Tibial artery (tissue), 4 donors: Measurements from ENCODE around the gene ATP6V1D.

ENCODE experiments used
- DNase-seq, 2 donors: peaks; one replicate each; pipeline ENCODE4 v3.0.0-alpha.2; 2019
- H3K27ac ChIP-seq, 2 donors: fragments of 200-600 bp; sonication (generic) in 1 of 2; 1 replicate in 1 of 2; 2 replicates in 1 of 2; pipeline ENCODE4 v1.5.1; 2018 to 2019; ENCODE audit warnings: mild to moderate bottlenecking in 1 of 2
- H3K27me3 ChIP-seq, 2 donors: fragments of 200-600 bp; sonication (generic) in 1 of 2; one replicate each; pipeline versions ENCODE4 v1.5.1 to v1.6.0; 2016 to 2019
- H3K36me3 ChIP-seq, 3 donors: fragments of 200-600 bp; sonication (generic) in 2 of 3; one replicate each; pipeline ENCODE4 v1.5.1; 2016 to 2019; ENCODE audit warnings: mild to moderate bottlenecking in 2 of 3
- H3K4me1 ChIP-seq, 4 donors: fragments of 200-600 bp; sonication (generic) in 2 of 4; 1 replicate in 3 of 4; 2 replicates in 1 of 4; pipeline ENCODE4 v1.5.1; 2016 to 2019
- H3K4me3 ChIP-seq, 2 donors: fragments of 200-600 bp; sonication (generic) in 1 of 2; 1 replicate in 1 of 2; 2 replicates in 1 of 2; pipeline ENCODE4 v1.5.1; 2018 to 2019; ENCODE audit warnings: mild to moderate bottlenecking in 2 of 2
- H3K9me3 ChIP-seq, 3 donors: fragments of 200-600 bp; sonication (generic) in 1 of 3; one replicate each; pipeline ENCODE4 v1.5.1; 2016 to 2019
- intact Hi-C: fragments of 100-400 bp; cut with DNase I; formaldehyde crosslinking; loops from one replicate; pipeline ENCODE4 v1.15.0; 2023; ENCODE audit warnings: low total_unique reads
- TF ChIP-seq, protein P1 (sequence below), 2 experiments: fragments of 200-600 bp in 1 of 2; fragments of 450-650 bp in 1 of 2; IDR thresholded peaks; one replicate each; pipeline ENCODE4 v1.5.1; 2017 to 2019; ENCODE audit warnings: antibody characterized with exemption in 2 of 2, mild to moderate bottlenecking in 1 of 2, moderate library complexity in 1 of 2

The ATP6V1D gene

DNA sequence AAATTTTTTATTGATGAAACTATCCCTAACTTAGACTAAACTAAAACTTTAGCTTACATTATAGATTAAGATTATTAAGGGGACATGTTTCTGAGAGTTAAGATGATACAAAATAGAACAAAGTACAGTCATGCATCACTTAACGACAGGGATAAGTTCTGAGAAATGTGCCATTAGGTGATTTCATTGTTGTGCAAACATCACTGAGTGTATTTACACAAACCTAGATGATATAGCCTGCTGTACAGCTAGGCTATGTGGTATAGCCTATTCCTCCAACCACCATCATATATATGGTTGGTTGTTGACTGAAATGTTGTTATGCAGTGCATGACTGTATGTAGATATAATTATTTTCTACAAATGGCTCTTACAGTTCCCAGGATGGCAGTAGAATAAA lies 46.5 kb downstream of the ATP6V1D start:
- Histone ChIP-seq H3K9me3 (no peaks in the 10 kb centered on the region), H3K27ac (no peak overlapping the region), H3K4me1 (no peaks in the 10 kb centered on the region), H3K4me3 (no peak overlapping the region), H3K36me3 (peaks cover 14 to 30% (median 25%) of the 10 kb centered on the region in 3 donors), H3K27me3 (no peaks in the 10 kb centered on the region)
- intact Hi-C loops = no loop called here
- TF ChIP-seq, protein P1, sequence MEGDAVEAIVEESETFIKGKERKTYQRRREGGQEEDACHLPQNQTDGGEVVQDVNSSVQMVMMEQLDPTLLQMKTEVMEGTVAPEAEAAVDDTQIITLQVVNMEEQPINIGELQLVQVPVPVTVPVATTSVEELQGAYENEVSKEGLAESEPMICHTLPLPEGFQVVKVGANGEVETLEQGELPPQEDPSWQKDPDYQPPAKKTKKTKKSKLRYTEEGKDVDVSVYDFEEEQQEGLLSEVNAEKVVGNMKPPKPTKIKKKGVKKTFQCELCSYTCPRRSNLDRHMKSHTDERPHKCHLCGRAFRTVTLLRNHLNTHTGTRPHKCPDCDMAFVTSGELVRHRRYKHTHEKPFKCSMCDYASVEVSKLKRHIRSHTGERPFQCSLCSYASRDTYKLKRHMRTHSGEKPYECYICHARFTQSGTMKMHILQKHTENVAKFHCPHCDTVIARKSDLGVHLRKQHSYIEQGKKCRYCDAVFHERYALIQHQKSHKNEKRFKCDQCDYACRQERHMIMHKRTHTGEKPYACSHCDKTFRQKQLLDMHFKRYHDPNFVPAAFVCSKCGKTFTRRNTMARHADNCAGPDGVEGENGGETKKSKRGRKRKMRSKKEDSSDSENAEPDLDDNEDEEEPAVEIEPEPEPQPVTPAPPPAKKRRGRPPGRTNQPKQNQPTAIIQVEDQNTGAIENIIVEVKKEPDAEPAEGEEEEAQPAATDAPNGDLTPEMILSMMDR (IDR thresholded peaks at IDR 0.05) = no peak
- no peak for DNase-seq

DNA sequence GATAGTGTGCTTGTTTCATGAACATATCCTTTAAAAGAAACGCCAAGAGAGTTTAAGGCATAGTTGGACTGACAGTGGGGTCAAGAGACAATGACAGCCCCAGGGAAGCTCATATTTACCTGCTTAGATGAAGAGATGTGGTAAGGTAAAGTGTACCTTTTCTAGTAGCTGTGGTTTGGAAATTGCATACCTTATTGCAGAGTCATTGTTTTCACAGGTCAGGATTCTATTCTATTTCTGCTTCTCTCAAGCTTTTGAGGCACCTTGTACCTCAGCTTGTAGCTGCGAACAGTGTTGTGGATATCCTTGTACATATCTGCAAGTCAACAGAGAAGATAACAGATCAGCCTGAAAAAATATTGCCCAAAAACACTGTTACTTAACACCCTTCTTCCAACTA lies 47.7 kb downstream of the ATP6V1D start:
- H3K4me1 ChIP-seq = no peaks in the 10 kb centered on the region
- no peaks in the 10 kb centered on the region for H3K27me3 ChIP-seq
- peaks cover 20 to 25% (median 20%) of the 10 kb centered on the region in 3 donors for H3K36me3 ChIP-seq
- intact Hi-C loops = no loop called here
- H3K27ac ChIP-seq = no peak overlapping the region
- no peak overlapping the region for H3K4me3 ChIP-seq
- DNase-seq = no peak
- TF ChIP-seq, protein P1 (IDR thresholded peaks at IDR 0.05) = no peak
- H3K9me3 ChIP-seq = no peaks in the 10 kb centered on the region
